ENCODE measurements around the gene LRP6. TPM values are rescaled to one million over a fixed set of nuclear protein-coding genes. Genes with fewer than 3 reads are reported as not detected.

The LRP6 gene
- total RNA-seq, 1 donor from 2014 or later: 40.9 TPM

DNA sequence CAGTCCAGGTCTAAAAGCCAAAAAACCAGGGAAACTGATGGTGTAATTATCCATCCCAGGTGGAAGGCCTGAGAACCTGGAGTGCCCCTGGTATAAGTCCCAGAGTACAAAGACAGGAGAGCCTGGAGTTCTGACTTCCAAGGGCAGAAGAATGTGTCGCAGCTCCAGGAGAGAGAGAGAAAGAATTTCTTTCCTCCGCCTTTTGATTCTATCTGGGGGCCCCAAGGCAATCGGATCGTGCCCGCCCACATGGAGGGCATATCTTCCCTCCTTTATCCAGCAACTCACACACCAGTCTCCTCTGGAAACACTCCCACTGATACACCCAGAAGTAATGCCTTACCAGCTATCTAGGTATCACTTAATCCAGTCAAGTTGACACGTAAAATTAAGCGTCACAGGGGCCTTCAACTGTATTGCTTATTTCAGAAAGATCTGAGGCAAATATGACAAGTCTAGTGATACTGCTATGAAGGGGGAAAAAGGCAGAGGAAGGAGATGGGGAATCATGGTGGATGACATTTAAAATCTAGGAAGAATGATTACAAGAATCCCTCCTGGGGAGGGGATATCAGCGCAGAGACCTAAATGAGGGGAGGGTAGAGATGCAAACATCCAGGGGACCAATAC lies 30.5 kb upstream of the LRP6 start:
- Histone ChIP-seq H3K9ac (ENCODE audit: low read length) (no peak overlapping the region), H3K27ac (ENCODE audit: low read depth, low read length) (no peak overlapping the region), H3K9me3 (ENCODE audit: insufficient read depth, low read depth, low read length) (no peaks in the 10 kb centered on the region), H3K27me3 (ENCODE audit: insufficient read depth, low read length) (no peaks in the 10 kb centered on the region), H4K20me1 (ENCODE audit: insufficient read depth, low read length) (no peaks in the 10 kb centered on the region), H2AFZ (ENCODE audit: low read depth, low read length) (no peak overlapping the region), H3K79me2 (ENCODE audit: insufficient read depth, low read length) (no peaks in the 10 kb centered on the region), H3K4me3 (ENCODE audit: insufficient read depth, low read depth, low read length) (no peak overlapping the region), H3K4me2 (ENCODE audit: low read length) (no peak overlapping the region), H3K36me3 (ENCODE audit: insufficient read depth, low read length) (no peaks in the 10 kb centered on the region), H3K4me1 (ENCODE audit: insufficient read depth, low read length) (peaks cover 5% of the 10 kb centered on the region)
- H3K27me3 Mint-ChIP-seq (ENCODE audit: low read depth, unreplicated experiment): peaks cover 4% of the 10 kb centered on the region
- H3K4me3 Mint-ChIP-seq (ENCODE audit: unreplicated experiment): no peak overlapping the region
- FAIRE-seq (no peak), DNase-seq (ENCODE audit: low read depth) (no peak)
- peaks cover 8% of the 10 kb centered on the region for H3K4me1 Mint-ChIP-seq (ENCODE audit: low read depth, unreplicated experiment)
- H3K36me3 Mint-ChIP-seq (ENCODE audit: low read depth, unreplicated experiment): no peaks in the 10 kb centered on the region
- H3K9me3 Mint-ChIP-seq (ENCODE audit: unreplicated experiment): no peaks in the 10 kb centered on the region
- no peak overlapping the region for H3K27ac Mint-ChIP-seq (ENCODE audit: unreplicated experiment)
- no peak for TF ChIP-seq EZH2 (IDR thresholded peaks at IDR 0.05; ENCODE audit: insufficient read depth, low read length)
- TF ChIP-seq, protein P1, sequence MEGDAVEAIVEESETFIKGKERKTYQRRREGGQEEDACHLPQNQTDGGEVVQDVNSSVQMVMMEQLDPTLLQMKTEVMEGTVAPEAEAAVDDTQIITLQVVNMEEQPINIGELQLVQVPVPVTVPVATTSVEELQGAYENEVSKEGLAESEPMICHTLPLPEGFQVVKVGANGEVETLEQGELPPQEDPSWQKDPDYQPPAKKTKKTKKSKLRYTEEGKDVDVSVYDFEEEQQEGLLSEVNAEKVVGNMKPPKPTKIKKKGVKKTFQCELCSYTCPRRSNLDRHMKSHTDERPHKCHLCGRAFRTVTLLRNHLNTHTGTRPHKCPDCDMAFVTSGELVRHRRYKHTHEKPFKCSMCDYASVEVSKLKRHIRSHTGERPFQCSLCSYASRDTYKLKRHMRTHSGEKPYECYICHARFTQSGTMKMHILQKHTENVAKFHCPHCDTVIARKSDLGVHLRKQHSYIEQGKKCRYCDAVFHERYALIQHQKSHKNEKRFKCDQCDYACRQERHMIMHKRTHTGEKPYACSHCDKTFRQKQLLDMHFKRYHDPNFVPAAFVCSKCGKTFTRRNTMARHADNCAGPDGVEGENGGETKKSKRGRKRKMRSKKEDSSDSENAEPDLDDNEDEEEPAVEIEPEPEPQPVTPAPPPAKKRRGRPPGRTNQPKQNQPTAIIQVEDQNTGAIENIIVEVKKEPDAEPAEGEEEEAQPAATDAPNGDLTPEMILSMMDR (IDR thresholded peaks at IDR 0.05; ENCODE audit: insufficient read depth, low read depth, low read length): no peak

DNA sequence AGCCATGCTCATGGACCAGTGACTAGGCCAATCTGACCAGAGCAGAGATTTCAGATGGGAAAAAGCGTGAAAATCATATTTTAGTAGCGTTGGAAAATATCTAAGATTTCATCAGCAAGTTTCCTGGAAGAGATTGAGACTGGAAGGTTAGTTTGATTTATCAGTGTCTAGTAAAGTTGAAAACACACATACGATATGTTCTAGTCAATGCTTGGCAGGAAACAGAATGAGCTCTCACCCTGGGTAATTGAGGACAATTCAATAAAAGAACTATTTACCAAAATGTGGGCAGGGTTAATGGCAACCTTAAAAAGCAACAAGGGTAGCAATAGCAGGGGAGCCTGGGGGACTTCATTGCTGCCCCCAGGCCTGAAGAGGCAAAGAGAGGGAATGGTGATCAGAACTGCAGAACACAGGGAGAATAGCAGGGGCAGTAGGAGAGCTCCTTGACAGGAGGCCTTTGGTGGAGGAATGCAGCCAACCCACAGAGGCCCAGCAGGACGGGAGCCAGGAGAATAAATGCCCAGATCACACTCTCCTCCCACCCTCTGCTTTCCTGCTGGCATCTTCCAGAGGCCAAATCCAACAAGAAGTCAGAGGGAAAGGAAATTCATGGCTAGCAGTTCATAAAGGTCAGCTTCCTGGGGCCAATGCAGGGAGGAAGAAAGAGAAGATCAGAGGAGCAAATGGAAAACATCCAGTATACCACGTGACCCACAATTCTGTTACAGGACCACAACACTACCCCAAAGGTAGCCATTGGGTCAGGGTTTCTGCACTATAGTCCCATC lies 27.6 kb upstream of the LRP6 start:
- H3K9me3 Mint-ChIP-seq (ENCODE audit: unreplicated experiment): peaks cover 6% of the 10 kb centered on the region
- peaks cover 5% of the 10 kb centered on the region for H3K4me1 ChIP-seq (ENCODE audit: insufficient read depth, low read length)
- no peak for FAIRE-seq
- no peaks in the 10 kb centered on the region for H3K9me3 ChIP-seq (ENCODE audit: insufficient read depth, low read depth, low read length)
- no peak overlapping the region for H3K4me3 ChIP-seq (ENCODE audit: insufficient read depth, low read depth, low read length)
- no peaks in the 10 kb centered on the region for H3K36me3 Mint-ChIP-seq (ENCODE audit: low read depth, unreplicated experiment)
- peaks cover 4% of the 10 kb centered on the region for H3K27me3 Mint-ChIP-seq (ENCODE audit: low read depth, unreplicated experiment)
- H3K79me2 ChIP-seq (ENCODE audit: insufficient read depth, low read length): no peaks in the 10 kb centered on the region
- H3K9ac ChIP-seq (ENCODE audit: low read length): no peak overlapping the region
- TF ChIP-seq, protein P1 (IDR thresholded peaks at IDR 0.05; ENCODE audit: insufficient read depth, low read depth, low read length): no peak
- TF ChIP-seq EZH2 (IDR thresholded peaks at IDR 0.05; ENCODE audit: insufficient read depth, low read length): no peak
- peak overlapping the region; percentile 1 for H3K4me2 ChIP-seq (ENCODE audit: low read length)
- no peak overlapping the region for H3K4me3 Mint-ChIP-seq (ENCODE audit: unreplicated experiment)
- DNase-seq (ENCODE audit: low read depth): peak; percentile 23
- H3K27me3 ChIP-seq (ENCODE audit: insufficient read depth, low read length): no peaks in the 10 kb centered on the region
- H3K27ac ChIP-seq (ENCODE audit: low read depth, low read length): no peak overlapping the region
- H2AFZ ChIP-seq (ENCODE audit: low read depth, low read length): no peak overlapping the region
- H3K4me1 Mint-ChIP-seq (ENCODE audit: low read depth, unreplicated experiment): peaks cover 8% of the 10 kb centered on the region
- H3K36me3 ChIP-seq (ENCODE audit: insufficient read depth, low read length): no peaks in the 10 kb centered on the region
- no peaks in the 10 kb centered on the region for H4K20me1 ChIP-seq (ENCODE audit: insufficient read depth, low read length)
- H3K27ac Mint-ChIP-seq (ENCODE audit: unreplicated experiment): peak overlapping the region; percentile 21

DNA sequence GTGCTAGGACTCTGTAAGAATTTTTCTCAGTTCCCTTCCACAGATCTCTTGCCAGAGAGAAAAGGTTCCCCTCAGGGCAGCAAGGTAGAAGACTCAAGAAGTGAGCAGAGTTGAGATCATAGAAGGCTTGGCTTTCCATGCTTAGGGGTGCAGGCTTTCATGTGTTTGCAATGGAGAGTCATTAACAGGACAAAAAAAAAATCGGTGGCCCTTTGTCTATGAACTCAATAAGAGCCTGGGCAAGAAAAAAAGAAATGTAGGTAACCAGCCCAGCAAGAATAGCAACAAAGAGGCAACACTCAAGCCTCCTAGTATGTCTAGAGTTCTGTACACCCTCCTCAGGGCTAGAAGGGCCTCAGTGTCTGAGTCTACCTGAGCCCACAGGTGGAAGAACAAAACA lies 23.4 kb upstream of the LRP6 start:
- Histone ChIP-seq H3K9me3 (ENCODE audit: insufficient read depth, low read depth, low read length) (no peaks in the 10 kb centered on the region), H3K79me2 (ENCODE audit: insufficient read depth, low read length) (no peaks in the 10 kb centered on the region), H3K27ac (ENCODE audit: low read depth, low read length) (no peak overlapping the region), H3K4me2 (ENCODE audit: low read length) (no peak overlapping the region), H3K4me1 (ENCODE audit: insufficient read depth, low read length) (peaks cover 5% of the 10 kb centered on the region), H2AFZ (ENCODE audit: low read depth, low read length) (no peak overlapping the region), H4K20me1 (ENCODE audit: insufficient read depth, low read length) (no peaks in the 10 kb centered on the region), H3K4me3 (ENCODE audit: insufficient read depth, low read depth, low read length) (no peak overlapping the region), H3K27me3 (ENCODE audit: insufficient read depth, low read length) (no peaks in the 10 kb centered on the region), H3K36me3 (ENCODE audit: insufficient read depth, low read length) (no peaks in the 10 kb centered on the region), H3K9ac (ENCODE audit: low read length) (no peak overlapping the region)
- Mint-ChIP-seq H3K36me3 (ENCODE audit: low read depth, unreplicated experiment) (no peaks in the 10 kb centered on the region), H3K4me3 (ENCODE audit: unreplicated experiment) (no peak overlapping the region), H3K27ac (ENCODE audit: unreplicated experiment) (no peak overlapping the region), H3K4me1 (ENCODE audit: low read depth, unreplicated experiment) (peaks cover 8% of the 10 kb centered on the region), H3K9me3 (ENCODE audit: unreplicated experiment) (peaks cover 6% of the 10 kb centered on the region), H3K27me3 (ENCODE audit: low read depth, unreplicated experiment) (peaks cover 2% of the 10 kb centered on the region)
- DNase-seq (ENCODE audit: low read depth) (no peak), FAIRE-seq (no peak)
- TF ChIP-seq EZH2 (IDR thresholded peaks at IDR 0.05; ENCODE audit: insufficient read depth, low read length): no peak
- TF ChIP-seq, protein P1 (IDR thresholded peaks at IDR 0.05; ENCODE audit: insufficient read depth, low read depth, low read length): no peak

Measured in astrocyte (in vitro differentiated cells and primary cell).